ENCODE data around the gene STKLD1. TPM values are rescaled to one million over a fixed set of nuclear protein-coding genes. Genes with fewer than 3 reads are reported as not detected.

The STKLD1 gene
- total RNA-seq, 2 donors from 2014 or later: not detected

DNA sequence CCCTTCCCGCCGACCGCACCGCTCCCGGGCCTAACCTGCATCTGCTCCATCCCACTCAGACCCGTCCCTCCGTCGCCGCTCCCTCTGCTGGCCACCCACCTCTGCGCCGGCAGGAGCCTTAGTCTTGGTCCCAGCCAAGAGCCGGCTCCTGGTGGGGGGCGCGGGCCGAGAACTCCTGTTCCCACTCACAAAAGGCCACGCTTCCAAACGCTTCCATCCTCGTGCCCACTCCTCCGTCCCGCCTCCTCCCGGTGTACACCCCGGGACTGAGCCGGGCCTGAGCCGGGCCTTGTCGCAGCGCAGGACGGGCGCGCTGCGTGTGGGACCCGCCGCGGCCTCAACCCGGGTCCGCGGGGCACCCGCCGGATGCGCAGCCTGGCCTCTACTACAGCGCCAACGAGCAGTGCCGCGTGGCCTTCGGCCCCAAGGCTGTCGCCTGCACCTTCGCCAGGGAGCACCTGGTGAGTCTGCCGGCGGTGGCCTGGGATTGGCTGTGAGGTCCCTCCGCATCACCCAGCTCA, 53.5 kb downstream of the STKLD1 start:
- no peaks in the 10 kb centered on the region for H3K36me3 ChIP-seq (replicated peaks in 1 of 2; ENCODE audit: insufficient read depth in 1 of 2, low read depth in 2 of 2)
- H3K4me1 ChIP-seq: peaks cover 4% of the 10 kb centered on the region
- H3K27ac ChIP-seq: no peak overlapping the region
- H3K27me3 ChIP-seq: no peaks in the 10 kb centered on the region
- peak in 3 of 4 donors; percentile 28 to 50 (median 39) for DNase-seq
- 44 to 49% methylated on average over 19 to 41 of the region's 49 CpGs for WGBS, 2 donors
- TF ChIP-seq POLR2A (IDR thresholded peaks at IDR 0.05): no peak
- TF ChIP-seq, protein P1, sequence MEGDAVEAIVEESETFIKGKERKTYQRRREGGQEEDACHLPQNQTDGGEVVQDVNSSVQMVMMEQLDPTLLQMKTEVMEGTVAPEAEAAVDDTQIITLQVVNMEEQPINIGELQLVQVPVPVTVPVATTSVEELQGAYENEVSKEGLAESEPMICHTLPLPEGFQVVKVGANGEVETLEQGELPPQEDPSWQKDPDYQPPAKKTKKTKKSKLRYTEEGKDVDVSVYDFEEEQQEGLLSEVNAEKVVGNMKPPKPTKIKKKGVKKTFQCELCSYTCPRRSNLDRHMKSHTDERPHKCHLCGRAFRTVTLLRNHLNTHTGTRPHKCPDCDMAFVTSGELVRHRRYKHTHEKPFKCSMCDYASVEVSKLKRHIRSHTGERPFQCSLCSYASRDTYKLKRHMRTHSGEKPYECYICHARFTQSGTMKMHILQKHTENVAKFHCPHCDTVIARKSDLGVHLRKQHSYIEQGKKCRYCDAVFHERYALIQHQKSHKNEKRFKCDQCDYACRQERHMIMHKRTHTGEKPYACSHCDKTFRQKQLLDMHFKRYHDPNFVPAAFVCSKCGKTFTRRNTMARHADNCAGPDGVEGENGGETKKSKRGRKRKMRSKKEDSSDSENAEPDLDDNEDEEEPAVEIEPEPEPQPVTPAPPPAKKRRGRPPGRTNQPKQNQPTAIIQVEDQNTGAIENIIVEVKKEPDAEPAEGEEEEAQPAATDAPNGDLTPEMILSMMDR (IDR thresholded peaks at IDR 0.05): peak in 5 of 7 experiments; percentile 8 to 36 (median 20)
- no peak overlapping the region for H3K4me3 ChIP-seq
- intact Hi-C loops (cut with DNase I): no loop called here
- no peaks in the 10 kb centered on the region for H3K9me3 ChIP-seq
- ATAC-seq: peak; percentile 49

DNA sequence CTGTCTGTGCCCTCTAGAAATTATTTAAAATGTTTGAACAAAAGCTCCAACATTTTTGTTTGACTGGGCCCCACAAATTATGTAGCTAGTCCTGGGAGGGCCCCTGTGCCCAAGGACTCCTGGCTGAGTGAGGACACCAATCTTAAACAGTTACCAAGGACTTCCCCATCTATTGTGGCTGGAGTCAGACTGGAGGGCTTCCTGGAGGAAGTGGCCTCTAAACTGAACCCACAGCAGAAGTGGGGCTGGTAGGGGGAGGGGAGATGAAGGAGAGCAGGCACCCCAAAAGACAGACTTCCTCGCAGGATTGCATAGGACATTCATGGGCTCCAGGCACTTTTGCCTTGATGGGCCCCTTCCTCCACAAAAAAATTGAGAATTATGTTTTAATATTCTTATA, 54.1 kb downstream of the STKLD1 start:
- 82 to 100% methylated on average over 1 of the region's 1 CpG for WGBS, 2 donors
- intact Hi-C loops (cut with DNase I): no loop called here

DNA sequence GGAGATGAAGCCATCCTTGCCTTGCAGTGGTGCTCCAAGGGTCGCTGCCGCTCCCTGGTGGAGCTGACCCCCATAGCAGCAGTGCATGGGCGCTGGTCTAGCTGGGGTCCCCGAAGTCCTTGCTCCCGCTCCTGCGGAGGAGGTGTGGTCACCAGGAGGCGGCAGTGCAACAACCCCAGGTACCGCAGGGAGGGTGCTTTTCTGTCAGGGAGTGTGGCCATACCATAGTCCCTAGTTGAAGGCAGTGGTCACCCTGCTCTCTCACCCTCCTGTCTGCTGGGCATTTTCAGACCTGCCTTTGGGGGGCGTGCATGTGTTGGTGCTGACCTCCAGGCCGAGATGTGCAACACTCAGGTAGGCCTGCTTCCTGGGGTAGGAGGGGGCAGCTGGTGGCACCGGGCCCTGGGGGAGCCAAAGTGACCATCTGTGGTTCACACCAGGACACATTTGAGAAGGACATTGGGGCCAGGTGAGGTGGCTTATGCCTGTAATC, 57.2 kb downstream of the STKLD1 start:
- intact Hi-C loops (cut with DNase I): no loop called here
- ATAC-seq: no peak
- Histone ChIP-seq H3K9me3 (no peaks in the 10 kb centered on the region), H3K27me3 (no peaks in the 10 kb centered on the region), H3K4me1 (no peaks in the 10 kb centered on the region), H3K27ac (no peak overlapping the region), H3K4me3 (no peak overlapping the region), H3K36me3 (replicated peaks in 1 of 2; ENCODE audit: insufficient read depth in 1 of 2, low read depth in 2 of 2) (no peaks in the 10 kb centered on the region)
- WGBS, 2 donors: 87% methylated on average over 11 of the region's 11 CpGs; no CpG with 5 or more reads in 1 of the 2 donors
- TF ChIP-seq, protein P1 (IDR thresholded peaks at IDR 0.05): no peak
- TF ChIP-seq POLR2A (IDR thresholded peaks at IDR 0.05): no peak
- no peak for DNase-seq

More for the DNA sequence above, 54.1 kb downstream of the STKLD1 start:
- H3K9me3 ChIP-seq: no peaks in the 10 kb centered on the region
- H3K27me3 ChIP-seq: no peaks in the 10 kb centered on the region
- H3K27ac ChIP-seq: no peak overlapping the region
- no peak for TF ChIP-seq POLR2A (IDR thresholded peaks at IDR 0.05)
- TF ChIP-seq, protein P1 (IDR thresholded peaks at IDR 0.05): no peak
- ATAC-seq (no peak), DNase-seq (no peak)
- peaks cover 4% of the 10 kb centered on the region for H3K4me1 ChIP-seq
- H3K36me3 ChIP-seq (replicated peaks in 1 of 2; ENCODE audit: insufficient read depth in 1 of 2, low read depth in 2 of 2): no peaks in the 10 kb centered on the region
- no peak overlapping the region for H3K4me3 ChIP-seq

DNA sequence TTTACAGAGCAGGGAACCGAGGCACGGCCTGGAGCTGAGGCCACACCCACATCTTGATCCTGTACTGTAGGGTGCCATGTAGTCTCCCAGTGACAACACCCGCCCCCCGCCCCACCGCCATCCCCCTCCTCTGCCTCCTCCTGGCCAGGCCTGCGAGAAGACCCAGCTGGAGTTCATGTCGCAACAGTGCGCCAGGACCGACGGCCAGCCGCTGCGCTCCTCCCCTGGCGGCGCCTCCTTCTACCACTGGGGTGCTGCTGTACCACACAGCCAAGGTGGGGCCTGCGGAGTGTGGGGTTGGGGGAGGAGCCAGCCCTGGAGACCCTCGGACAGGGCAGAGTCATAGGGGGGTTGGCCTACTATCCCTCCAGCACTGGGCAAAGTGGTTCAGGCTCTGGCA, 60.5 kb downstream of the STKLD1 start:
- 83 to 84% methylated on average over 14 to 16 of the region's 16 CpGs for WGBS, 2 donors
- Histone ChIP-seq H3K36me3 (replicated peaks in 1 of 2; ENCODE audit: insufficient read depth in 1 of 2, low read depth in 2 of 2) (no peaks in the 10 kb centered on the region), H3K9me3 (no peaks in the 10 kb centered on the region), H3K27me3 (no peaks in the 10 kb centered on the region), H3K27ac (no peak overlapping the region), H3K4me3 (no peak overlapping the region), H3K4me1 (no peaks in the 10 kb centered on the region)
- intact Hi-C loops (cut with DNase I): no loop called here
- TF ChIP-seq POLR2A (IDR thresholded peaks at IDR 0.05): no peak
- TF ChIP-seq, protein P1 (IDR thresholded peaks at IDR 0.05): no peak
- DNase-seq: no peak
- no peak for ATAC-seq

All from body of pancreas (tissue), 4 donors.